Mesenchymal stem cell (in vitro differentiated cells and primary cell): Measurements from ENCODE around the gene KRT6B.

Experiments used
- DNase-seq: peaks from one replicate; pipeline ENCODE4 v3.0.0-alpha.2; 2013
- H2AFZ ChIP-seq: one replicate; pipeline ENCODE4 v1.6.1; 2013; ENCODE audit warnings: low read depth, mild to moderate bottlenecking, control low read depth, inconsistent platforms, low read length, moderate library complexity
- H2AK5ac ChIP-seq: 2 replicates; pipeline ENCODE4 v1.6.1; 2013; ENCODE audit warnings: low read length, moderate library complexity, mild to moderate bottlenecking, inconsistent platforms; ENCODE audit not compliant: severe bottlenecking
- H2BK120ac ChIP-seq: one replicate; pipeline ENCODE4 v1.6.1; 2013; ENCODE audit warnings: low read depth, mild to moderate bottlenecking, inconsistent platforms, low read length, moderate library complexity
- H2BK12ac ChIP-seq, 2 experiments: one replicate each; pipeline ENCODE4 v1.6.1; 2013; ENCODE audit warnings: inconsistent platforms in 2 of 2, low read length in 2 of 2, mild to moderate bottlenecking in 2 of 2, moderate library complexity in 2 of 2, control low read depth in 1 of 2
- H2BK15ac ChIP-seq: one replicate; pipeline ENCODE4 v1.6.1; 2013; ENCODE audit warnings: mild to moderate bottlenecking, low read depth, inconsistent platforms; ENCODE audit not compliant: poor library complexity, severe bottlenecking
- H2BK5ac ChIP-seq: 2 replicates; pipeline ENCODE4 v1.6.1; 2013; ENCODE audit warnings: low read depth, mild to moderate bottlenecking, low read length, control low read depth, inconsistent platforms; ENCODE audit not compliant: poor library complexity, severe bottlenecking
- H3K14ac ChIP-seq, 2 experiments: one replicate each; pipeline ENCODE4 v1.6.1; 2013; ENCODE audit warnings: inconsistent platforms in 2 of 2, low read length in 2 of 2, control low read depth in 1 of 2, mild to moderate bottlenecking in 1 of 2, moderate library complexity in 1 of 2
- H3K18ac ChIP-seq, 2 experiments: one replicate each; pipeline ENCODE4 v1.6.1; 2013; ENCODE audit warnings: inconsistent platforms in 2 of 2, low read length in 2 of 2, control low read depth in 1 of 2, low read depth in 1 of 2, mild to moderate bottlenecking in 1 of 2
- H3K23ac ChIP-seq, 2 experiments: one replicate each; pipeline ENCODE4 v1.6.1; 2013; ENCODE audit warnings: inconsistent platforms in 2 of 2, low read length in 2 of 2, mild to moderate bottlenecking in 2 of 2, moderate library complexity in 2 of 2, control low read depth in 1 of 2
- H3K27ac ChIP-seq: 2 replicates; pipeline ENCODE4 v1.5.1; 2013; ENCODE audit warnings: mild to moderate bottlenecking, moderate library complexity, low read length, control low read depth, inconsistent platforms; ENCODE audit not compliant: poor library complexity, severe bottlenecking
- H3K27me3 ChIP-seq, 2 experiments: 2 replicates each; pipeline versions ENCODE4 v1.6.1 to v1.7.0; 2013; ENCODE audit warnings: low read length in 2 of 2, mild to moderate bottlenecking in 2 of 2, moderate library complexity in 2 of 2, control low read depth in 1 of 2, inconsistent platforms in 1 of 2; ENCODE audit not compliant: control insufficient read depth in 1 of 2, insufficient read depth in 1 of 2
- H3K36me3 ChIP-seq, 2 experiments: 2 replicates each; pipeline versions ENCODE4 v1.6.1 to v1.7.0; 2013; ENCODE audit warnings: low read length in 2 of 2, control low read depth in 1 of 2, inconsistent platforms in 1 of 2, low read depth in 1 of 2, mild to moderate bottlenecking in 1 of 2; ENCODE audit not compliant: insufficient read depth in 2 of 2, control insufficient read depth in 1 of 2
- H3K4ac ChIP-seq, 2 experiments: one replicate each; pipeline ENCODE4 v1.6.1; 2013; ENCODE audit warnings: inconsistent platforms in 2 of 2, low read length in 2 of 2, mild to moderate bottlenecking in 2 of 2, moderate library complexity in 2 of 2, control low read depth in 1 of 2, low read depth in 1 of 2
- H3K4me1 ChIP-seq: 2 replicates; pipeline ENCODE4 v1.6.1; 2013; ENCODE audit warnings: low read depth, low read length, control low read depth; ENCODE audit not compliant: control insufficient read depth, insufficient read depth
- H3K4me2 ChIP-seq: 2 replicates; pipeline ENCODE4 v1.6.1; 2013; ENCODE audit warnings: low read length, mild to moderate bottlenecking, inconsistent platforms; ENCODE audit not compliant: poor library complexity, severe bottlenecking
- H3K4me3 ChIP-seq, 2 experiments: 2 replicates each; pipeline versions ENCODE4 v1.5.1 to v1.7.0; 2013; ENCODE audit warnings: low read length in 2 of 2, mild to moderate bottlenecking in 2 of 2, control low read depth in 1 of 2, low read depth in 1 of 2; ENCODE audit not compliant: insufficient read depth in 1 of 2
- H3K79me1 ChIP-seq: replicated peaks from 2 replicates; pipeline ENCODE4 v1.6.1; 2013; ENCODE audit warnings: mild to moderate bottlenecking, control low read depth, low read length, inconsistent platforms; ENCODE audit not compliant: poor library complexity, severe bottlenecking
- H3K9ac ChIP-seq: 2 replicates; pipeline ENCODE4 v1.7.0; 2013; ENCODE audit warnings: mild to moderate bottlenecking, low read length, moderate library complexity
- H3K9me3 ChIP-seq: 2 replicates; pipeline ENCODE4 v1.7.0; 2013; ENCODE audit warnings: mild to moderate bottlenecking, low read length; ENCODE audit not compliant: control insufficient read depth
- H4K8ac ChIP-seq: one replicate; pipeline ENCODE4 v1.6.1; 2013; ENCODE audit warnings: inconsistent platforms, mild to moderate bottlenecking, low read length, moderate library complexity
- H4K91ac ChIP-seq: one replicate; pipeline ENCODE4 v1.6.1; 2013; ENCODE audit warnings: mild to moderate bottlenecking, low read length, inconsistent platforms
- WGBS: methylation state at CpG from one replicate; pipeline ENCODE4 v1.1.7; 2013; ENCODE audit warnings: mixed read lengths; 5-methylcytosine and 5-hydroxymethylcytosine counted together

Gene KRT6B

DNA sequence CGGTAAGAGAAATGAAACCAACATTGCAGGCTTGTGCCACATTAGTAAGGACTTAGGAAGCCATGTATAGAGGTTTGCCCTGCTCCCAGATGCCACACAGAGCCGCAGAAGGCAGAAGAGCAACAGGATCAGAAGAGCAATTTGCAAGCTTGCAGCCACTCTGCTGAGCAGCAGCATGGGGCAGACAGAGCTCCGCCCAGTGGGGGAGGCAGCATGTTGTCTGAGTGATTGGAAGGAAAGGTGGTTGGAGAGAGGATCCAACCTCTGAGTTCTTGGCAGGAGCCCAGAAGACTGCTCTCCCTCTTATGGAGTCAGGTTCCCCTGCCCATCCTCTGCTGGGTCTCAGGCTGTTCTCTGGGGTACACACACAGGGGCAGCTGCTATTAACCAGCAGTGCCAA lies 43.4 kb upstream of the KRT6B start:
- no peak overlapping the region for H2AK5ac ChIP-seq
- H3K27me3 ChIP-seq = peaks cover 25 to 55% of the 10 kb centered on the region in 2 experiments
- no peak overlapping the region for H4K91ac ChIP-seq
- no peak overlapping the region for H3K4ac ChIP-seq
- DNase-seq = no peak
- H2BK15ac ChIP-seq = no peak overlapping the region
- H3K18ac ChIP-seq = no peak overlapping the region
- peak overlapping the region in 1 of 2 experiments; percentile 11 for H3K14ac ChIP-seq
- H2BK120ac ChIP-seq = no peak overlapping the region
- no peak overlapping the region for H3K23ac ChIP-seq
- H3K36me3 ChIP-seq = no peaks in the 10 kb centered on the region
- H3K27ac ChIP-seq = no peak overlapping the region
- no peak overlapping the region for H4K8ac ChIP-seq
- no peak overlapping the region for H2BK5ac ChIP-seq
- no peaks in the 10 kb centered on the region for H3K79me1 ChIP-seq
- H3K4me2 ChIP-seq = no peak overlapping the region
- peaks cover 2% of the 10 kb centered on the region for H3K4me1 ChIP-seq
- H2BK12ac ChIP-seq = no peak overlapping the region
- H3K4me3 ChIP-seq = no peak overlapping the region
- no peak overlapping the region for H3K9ac ChIP-seq
- WGBS = 24% methylated on average over 3 of the region's 3 CpGs
- no peaks in the 10 kb centered on the region for H3K9me3 ChIP-seq
- H2AFZ ChIP-seq = no peak overlapping the region

GRCh38 chr12:52494518-52494917 lies 42.6 kb upstream of the KRT6B start:
- no peak overlapping the region for H2BK15ac ChIP-seq
- H3K27me3 ChIP-seq = peaks cover 25 to 64% of the 10 kb centered on the region in 2 experiments
- H3K4me2 ChIP-seq = no peak overlapping the region
- no peak overlapping the region for H3K23ac ChIP-seq
- peaks cover 2% of the 10 kb centered on the region for H3K4me1 ChIP-seq
- no peak overlapping the region for H3K18ac ChIP-seq
- no peak overlapping the region for H2BK5ac ChIP-seq
- H3K27ac ChIP-seq = no peak overlapping the region
- H3K79me1 ChIP-seq = no peaks in the 10 kb centered on the region
- no peak overlapping the region for H3K9ac ChIP-seq
- no peak for DNase-seq
- no peak overlapping the region for H2BK12ac ChIP-seq
- H3K4me3 ChIP-seq = no peak overlapping the region
- no peak overlapping the region for H4K91ac ChIP-seq
- WGBS = 67% methylated on average over 4 of the region's 4 CpGs
- no peak overlapping the region for H2BK120ac ChIP-seq
- H3K9me3 ChIP-seq = no peaks in the 10 kb centered on the region
- no peak overlapping the region for H3K14ac ChIP-seq
- no peak overlapping the region for H2AFZ ChIP-seq
- no peak overlapping the region for H2AK5ac ChIP-seq
- H3K36me3 ChIP-seq = no peaks in the 10 kb centered on the region
- no peak overlapping the region for H3K4ac ChIP-seq
- H4K8ac ChIP-seq = no peak overlapping the region

DNA sequence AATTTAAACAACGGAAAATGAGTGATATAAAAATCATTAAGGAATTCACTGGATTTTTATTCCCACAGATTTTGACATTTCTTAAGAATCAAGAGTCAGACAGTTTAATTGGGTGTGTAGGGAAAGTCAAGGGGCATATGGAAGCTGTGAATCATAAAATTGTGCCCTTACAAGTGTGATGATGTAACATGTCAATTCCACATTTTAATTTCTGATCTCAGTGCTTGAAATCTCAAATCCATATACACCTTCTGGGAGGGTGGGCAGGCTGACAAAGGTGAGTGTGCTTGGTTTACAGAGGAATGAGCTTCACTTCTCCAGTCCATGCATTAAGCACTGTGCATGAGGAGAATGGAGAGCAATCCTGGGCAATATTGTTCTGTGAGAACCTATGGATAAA lies 42.2 kb upstream of the KRT6B start:
- H3K36me3 ChIP-seq = no peaks in the 10 kb centered on the region
- no peak overlapping the region for H3K23ac ChIP-seq
- no peak overlapping the region for H4K91ac ChIP-seq
- H2AK5ac ChIP-seq = no peak overlapping the region
- no peak overlapping the region for H2BK12ac ChIP-seq
- DNase-seq = no peak
- no peak overlapping the region for H3K27ac ChIP-seq
- WGBS = no CpG with 5 or more reads among the region's 1 CpG
- H2BK120ac ChIP-seq = no peak overlapping the region
- peaks cover 25 to 66% of the 10 kb centered on the region in 2 experiments for H3K27me3 ChIP-seq
- no peak overlapping the region for H2BK15ac ChIP-seq
- H3K9ac ChIP-seq = no peak overlapping the region
- H4K8ac ChIP-seq = no peak overlapping the region
- H3K9me3 ChIP-seq = no peaks in the 10 kb centered on the region
- no peak overlapping the region for H3K18ac ChIP-seq
- peaks cover 2% of the 10 kb centered on the region for H3K4me1 ChIP-seq
- H3K4me2 ChIP-seq = no peak overlapping the region
- no peak overlapping the region for H2BK5ac ChIP-seq
- H2AFZ ChIP-seq = no peak overlapping the region
- H3K14ac ChIP-seq = no peak overlapping the region
- H3K4me3 ChIP-seq = no peak overlapping the region
- no peak overlapping the region for H3K4ac ChIP-seq
- H3K79me1 ChIP-seq = no peaks in the 10 kb centered on the region

DNA sequence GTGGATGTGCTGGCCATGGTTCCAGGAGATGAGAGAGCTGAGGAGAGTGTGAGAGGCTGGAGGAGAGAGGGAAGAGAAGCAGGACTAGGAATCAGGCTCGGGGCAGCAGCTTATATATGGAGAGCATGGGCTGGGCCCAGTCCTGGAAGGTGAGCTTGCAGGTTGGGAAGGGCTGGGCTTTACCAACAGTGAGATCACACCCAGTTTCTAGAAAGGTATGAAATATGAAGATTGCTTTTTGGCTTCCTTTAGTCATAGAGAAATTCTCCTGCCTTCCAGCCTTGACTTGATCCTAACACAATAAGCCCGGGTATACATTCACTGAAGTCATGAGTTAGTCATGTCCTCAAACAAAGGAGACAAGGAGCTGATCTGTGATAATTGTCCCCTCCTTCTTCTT lies 41.2 kb upstream of the KRT6B start, which contains the start of gene KRT6A:
Gene KRT6A, minus strand, starts transcription at position 86 of the 400 bp plus-strand sequence. Its CDS starts 69 bp downstream, at position 17.
- H3K4me1 ChIP-seq = peaks cover 2% of the 10 kb centered on the region
- H4K8ac ChIP-seq = no peak within 1 kb of the TSS
- H3K4me2 ChIP-seq = no peak within 1 kb of the TSS
- H3K9me3 ChIP-seq = no peaks in the 10 kb centered on the region
- no peak within 1 kb of the TSS for H3K18ac ChIP-seq
- no peak within 1 kb of the TSS for H2AK5ac ChIP-seq
- H3K14ac ChIP-seq = no peak within 1 kb of the TSS
- H3K36me3 ChIP-seq = no peaks in the 10 kb centered on the region
- DNase-seq = no peak
- H2BK5ac ChIP-seq = no peak within 1 kb of the TSS
- no peak within 1 kb of the TSS for H2AFZ ChIP-seq
- no peak within 1 kb of the TSS for H2BK15ac ChIP-seq
- no peak within 1 kb of the TSS for H3K27ac ChIP-seq
- H3K79me1 ChIP-seq = no peaks in the 10 kb centered on the region
- H2BK12ac ChIP-seq = no peak within 1 kb of the TSS
- H3K4ac ChIP-seq = no peak within 1 kb of the TSS
- no peak within 1 kb of the TSS for H3K23ac ChIP-seq
- H2BK120ac ChIP-seq = no peak within 1 kb of the TSS
- H3K27me3 ChIP-seq = peaks cover 25 to 66% of the 10 kb centered on the region in 2 experiments
- H3K4me3 ChIP-seq = no peak within 1 kb of the TSS
- H4K91ac ChIP-seq = no peak within 1 kb of the TSS
- H3K9ac ChIP-seq = no peak within 1 kb of the TSS
- 92% methylated on average over 2 of the region's 2 CpGs for WGBS
